ENCODE data around the gene HEATR5A. TPM values are rescaled to one million over a fixed set of nuclear protein-coding genes. Genes with fewer than 3 reads are reported as not detected.

The HEATR5A gene
- total and polyA plus RNA-seq, 10 of the 15 experiments (the other 5 are each of a cell fraction or from before 2014, with no cell fraction given) = 5.1 to 37.1 (median 13.8) TPM

DNA sequence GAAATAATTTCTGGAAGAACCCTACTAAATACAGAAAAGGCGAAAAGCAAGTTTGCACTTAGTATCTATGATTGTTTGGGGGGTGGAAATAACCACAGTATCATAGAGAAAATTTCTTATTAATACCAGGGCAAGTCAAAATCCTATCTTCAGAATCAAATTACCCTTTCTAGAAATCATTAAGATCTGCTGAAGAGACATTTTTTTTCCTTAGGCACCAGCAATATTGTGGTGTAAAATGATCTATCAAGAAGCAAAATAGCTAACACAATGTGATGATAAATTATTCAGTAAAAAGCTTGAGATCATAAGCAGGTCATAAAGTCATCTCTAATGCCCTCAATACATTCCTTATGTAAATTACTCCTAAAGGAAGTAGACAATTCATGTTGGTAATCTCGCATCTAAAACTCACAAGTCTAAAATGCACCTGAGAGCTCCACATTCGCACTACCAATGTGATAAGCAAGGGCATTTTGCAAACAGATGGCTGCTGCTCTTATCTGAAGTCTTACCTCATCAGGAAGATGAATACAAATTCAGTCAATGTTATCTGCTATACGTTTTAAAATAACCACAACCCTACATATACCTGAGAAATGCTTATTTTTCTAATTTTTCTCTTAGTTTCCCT lies 14.6 kb downstream of the HEATR5A start:
- ChIA-PET CTCF (interaction anchor here (1.1 kb wide), 1 partner anchor 15 kb away, joined by 3 read pairs; the partner anchor contains the start of gene HEATR5A), POLR2A (interaction anchor here (1.6 kb wide), 1 partner anchor 15 kb away, joined by 5 read pairs; the partner anchor contains the start of gene HEATR5A), RAD21 (ENCODE audit: unreplicated experiment) (no interaction called here), SMC1A (ENCODE audit: uncharacterized antibody, unreplicated experiment) (interaction anchor here (0.6 to 1.1 kb wide), 2 partner anchors 10 to 44 kb away, joined by 3 read pairs; no protein-coding TSS in a partner anchor)
- DNase-seq (ENCODE audit: low read depth, low spot score) = no peak
- Histone ChIP-seq H3K4me1 (ENCODE audit: control insufficient read depth, insufficient read depth, low read length) (no peaks in the 10 kb centered on the region; the same call in 1 of the 2 replicates), H3K36me3 (ENCODE audit: control insufficient read depth in 2 of 2, insufficient read depth in 2 of 2, low read length in 1 of 2) (peaks cover 0 to 4% of the 10 kb centered on the region in 2 experiments; a peak in 2 of 4 replicates), H3K27me3 (replicated peaks in 1 of 2; ENCODE audit: control insufficient read depth in 2 of 2, insufficient read depth in 2 of 2, low read length in 1 of 2) (no peaks in the 10 kb centered on the region), H2AFZ (ENCODE audit: control insufficient read depth, low read depth, low read length) (no peak overlapping the region), H3K9ac (ENCODE audit: control insufficient read depth, insufficient read depth, low read length) (no peak overlapping the region), H3K79me2 (ENCODE audit: control insufficient read depth, insufficient read depth, low read length) (no peaks in the 10 kb centered on the region), H3K9me3 (replicated peaks; ENCODE audit: control insufficient read depth, insufficient read depth, low read length) (no peaks in the 10 kb centered on the region), H3K4me3 (no peak overlapping the region), H3K4me2 (ENCODE audit: control insufficient read depth, insufficient read depth) (no peak overlapping the region), H4K20me1 (ENCODE audit: control insufficient read depth, insufficient read depth) (no peaks in the 10 kb centered on the region), H3K27ac (ENCODE audit: control insufficient read depth, insufficient read depth) (no peak overlapping the region)
- TF ChIP-seq, protein P1, sequence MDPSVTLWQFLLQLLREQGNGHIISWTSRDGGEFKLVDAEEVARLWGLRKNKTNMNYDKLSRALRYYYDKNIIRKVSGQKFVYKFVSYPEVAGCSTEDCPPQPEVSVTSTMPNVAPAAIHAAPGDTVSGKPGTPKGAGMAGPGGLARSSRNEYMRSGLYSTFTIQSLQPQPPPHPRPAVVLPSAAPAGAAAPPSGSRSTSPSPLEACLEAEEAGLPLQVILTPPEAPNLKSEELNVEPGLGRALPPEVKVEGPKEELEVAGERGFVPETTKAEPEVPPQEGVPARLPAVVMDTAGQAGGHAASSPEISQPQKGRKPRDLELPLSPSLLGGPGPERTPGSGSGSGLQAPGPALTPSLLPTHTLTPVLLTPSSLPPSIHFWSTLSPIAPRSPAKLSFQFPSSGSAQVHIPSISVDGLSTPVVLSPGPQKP (IDR thresholded peaks at IDR 0.05; ENCODE audit: low read depth, low read length) = no peak
- TF ChIP-seq, protein P2, sequence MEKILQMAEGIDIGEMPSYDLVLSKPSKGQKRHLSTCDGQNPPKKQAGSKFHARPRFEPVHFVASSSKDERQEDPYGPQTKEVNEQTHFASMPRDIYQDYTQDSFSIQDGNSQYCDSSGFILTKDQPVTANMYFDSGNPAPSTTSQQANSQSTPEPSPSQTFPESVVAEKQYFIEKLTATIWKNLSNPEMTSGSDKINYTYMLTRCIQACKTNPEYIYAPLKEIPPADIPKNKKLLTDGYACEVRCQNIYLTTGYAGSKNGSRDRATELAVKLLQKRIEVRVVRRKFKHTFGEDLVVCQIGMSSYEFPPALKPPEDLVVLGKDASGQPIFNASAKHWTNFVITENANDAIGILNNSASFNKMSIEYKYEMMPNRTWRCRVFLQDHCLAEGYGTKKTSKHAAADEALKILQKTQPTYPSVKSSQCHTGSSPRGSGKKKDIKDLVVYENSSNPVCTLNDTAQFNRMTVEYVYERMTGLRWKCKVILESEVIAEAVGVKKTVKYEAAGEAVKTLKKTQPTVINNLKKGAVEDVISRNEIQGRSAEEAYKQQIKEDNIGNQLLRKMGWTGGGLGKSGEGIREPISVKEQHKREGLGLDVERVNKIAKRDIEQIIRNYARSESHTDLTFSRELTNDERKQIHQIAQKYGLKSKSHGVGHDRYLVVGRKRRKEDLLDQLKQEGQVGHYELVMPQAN (conservative IDR thresholded peaks at IDR 0.05) = no peak
- TF ChIP-seq, protein P3, sequence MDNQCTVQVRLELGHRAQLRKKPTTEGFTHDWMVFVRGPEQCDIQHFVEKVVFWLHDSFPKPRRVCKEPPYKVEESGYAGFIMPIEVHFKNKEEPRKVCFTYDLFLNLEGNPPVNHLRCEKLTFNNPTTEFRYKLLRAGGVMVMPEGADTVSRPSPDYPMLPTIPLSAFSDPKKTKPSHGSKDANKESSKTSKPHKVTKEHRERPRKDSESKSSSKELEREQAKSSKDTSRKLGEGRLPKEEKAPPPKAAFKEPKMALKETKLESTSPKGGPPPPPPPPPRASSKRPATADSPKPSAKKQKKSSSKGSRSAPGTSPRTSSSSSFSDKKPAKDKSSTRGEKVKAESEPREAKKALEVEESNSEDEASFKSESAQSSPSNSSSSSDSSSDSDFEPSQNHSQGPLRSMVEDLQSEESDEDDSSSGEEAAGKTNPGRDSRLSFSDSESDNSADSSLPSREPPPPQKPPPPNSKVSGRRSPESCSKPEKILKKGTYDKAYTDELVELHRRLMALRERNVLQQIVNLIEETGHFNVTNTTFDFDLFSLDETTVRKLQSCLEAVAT (IDR thresholded peaks at IDR 0.05) = no peak
- TF ChIP-seq IKZF2 (IDR thresholded peaks at IDR 0.05) = no peak
- no peak for TF ChIP-seq BRCA1 (IDR thresholded peaks at IDR 0.05; ENCODE audit: low read depth, low read length)
- no peak for TF ChIP-seq POLR2A (IDR thresholded peaks at IDR 0.05; ENCODE audit: low read depth, low read length)
- TF ChIP-seq HDAC6 (IDR thresholded peaks at IDR 0.05; ENCODE audit: unreplicated experiment) = no peak
- no peak for TF ChIP-seq YBX1 (IDR thresholded peaks at IDR 0.05)
- no peak for ATAC-seq
- intact Hi-C loops (cut with micrococcal nuclease; ENCODE audit: unreplicated experiment) (no loop called here), in situ Hi-C loops (cut with MboI) (no loop called here)
- WGBS (ENCODE audit: insufficient coverage, insufficient replicate concordance, low lambda C conversion rate, missing lambda C conversion rate) = 91% methylated on average over 4 of the region's 4 CpGs
- no TSS peak for BruUV-seq (replicated peaks)
- FAIRE-seq = no peak
